NCI-H446 (cell line): ENCODE measurements around the gene PHF21A.
"Not testable (repeated sequence)": the region's sequence is repeated elsewhere in the genome, so short reads cannot be mapped to it uniquely, and the experiment has no call there.

Experiments
- DNase-seq, 2 experiments: peaks; one replicate each; lab custom pipeline; 2025; lab: John Stamatoyannopoulos, UW

Gene PHF21A

DNA sequence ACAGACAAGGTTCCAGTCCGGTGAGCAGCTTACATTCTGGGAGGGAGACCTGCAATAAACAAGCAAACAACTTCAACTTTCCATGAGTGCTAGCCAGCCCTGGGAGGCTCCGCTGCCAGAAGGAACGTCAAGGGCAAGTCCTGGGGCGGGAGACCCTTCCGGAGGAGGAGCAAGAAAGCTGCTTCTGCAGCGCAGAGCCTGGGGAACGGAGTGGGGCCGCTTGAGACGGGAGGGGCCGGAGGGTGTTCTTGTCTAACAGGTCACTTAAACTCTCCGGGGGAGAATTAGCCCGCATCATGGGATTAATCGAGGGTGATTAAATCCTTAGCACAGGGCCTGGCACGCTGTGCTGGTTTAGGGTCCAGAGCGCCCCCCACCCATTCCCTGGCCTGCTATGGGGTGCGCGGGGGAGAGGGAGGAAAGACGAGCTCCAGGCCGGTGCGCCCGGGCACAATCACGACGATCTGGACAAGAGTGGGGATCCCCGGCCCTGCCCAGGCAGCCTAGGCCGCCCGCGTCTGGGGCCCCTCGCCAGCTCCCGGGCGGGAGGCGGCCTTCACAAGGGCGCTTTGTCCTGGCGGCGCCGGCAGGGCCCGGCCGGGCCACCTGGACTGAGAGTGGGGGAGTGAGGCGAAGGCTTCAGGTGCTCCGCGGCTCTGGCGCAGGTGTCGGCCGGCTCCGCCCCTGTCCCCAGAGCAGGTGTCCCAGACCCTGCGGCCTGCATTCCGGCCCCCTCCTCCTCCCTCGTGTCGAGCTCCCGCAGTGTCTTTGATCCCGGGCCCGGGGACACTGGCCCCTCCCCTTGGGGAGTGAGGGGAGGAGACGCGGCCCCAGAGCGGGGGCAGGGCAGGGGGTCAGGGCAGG, 199.5 kb downstream of the PHF21A start:
- no peak for DNase-seq

- DNase-seq, result no peak
These were observed 200.4 kb downstream of the PHF21A start for GRCh38 chr11:45920531-45921477.

- DNase-seq, result no peak
These were observed 201.3 kb downstream of the PHF21A start for GRCh38 chr11:45919806-45920530.

DNA sequence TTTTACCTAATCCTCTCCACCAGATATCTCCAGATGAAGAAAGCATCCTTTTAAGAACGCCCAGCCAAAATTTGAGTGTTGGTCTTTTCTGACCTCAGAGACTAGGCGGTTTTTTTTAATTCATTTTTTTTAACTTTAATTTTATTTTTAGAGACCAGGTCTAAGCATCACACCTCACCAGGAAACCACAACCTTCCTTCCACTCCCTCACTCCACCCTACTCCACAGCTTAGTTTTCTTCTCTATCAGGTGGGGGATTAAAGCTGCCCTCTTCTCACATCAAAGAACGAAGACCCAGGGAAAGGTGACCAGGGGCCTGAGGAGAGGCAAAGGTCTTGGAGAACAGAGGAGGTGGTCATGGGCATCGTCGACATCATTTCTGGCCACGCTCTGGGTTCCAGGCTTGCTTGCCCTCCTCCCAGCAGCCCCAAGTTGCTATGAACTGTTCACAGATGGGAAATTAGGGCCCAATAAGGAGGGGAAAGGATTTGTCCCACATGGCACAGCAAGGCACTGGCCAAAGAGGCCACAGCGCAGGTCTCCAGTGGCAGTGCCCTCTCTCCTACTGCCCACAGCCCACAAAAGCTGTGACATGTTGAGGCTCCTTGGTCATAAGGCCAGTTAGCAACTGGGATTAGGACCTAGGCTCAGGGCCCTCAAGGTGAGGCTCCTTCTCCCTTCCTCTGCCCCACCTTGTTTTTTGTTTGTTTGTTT, 202.1 kb downstream of the PHF21A start:
- no peak for DNase-seq

DNA sequence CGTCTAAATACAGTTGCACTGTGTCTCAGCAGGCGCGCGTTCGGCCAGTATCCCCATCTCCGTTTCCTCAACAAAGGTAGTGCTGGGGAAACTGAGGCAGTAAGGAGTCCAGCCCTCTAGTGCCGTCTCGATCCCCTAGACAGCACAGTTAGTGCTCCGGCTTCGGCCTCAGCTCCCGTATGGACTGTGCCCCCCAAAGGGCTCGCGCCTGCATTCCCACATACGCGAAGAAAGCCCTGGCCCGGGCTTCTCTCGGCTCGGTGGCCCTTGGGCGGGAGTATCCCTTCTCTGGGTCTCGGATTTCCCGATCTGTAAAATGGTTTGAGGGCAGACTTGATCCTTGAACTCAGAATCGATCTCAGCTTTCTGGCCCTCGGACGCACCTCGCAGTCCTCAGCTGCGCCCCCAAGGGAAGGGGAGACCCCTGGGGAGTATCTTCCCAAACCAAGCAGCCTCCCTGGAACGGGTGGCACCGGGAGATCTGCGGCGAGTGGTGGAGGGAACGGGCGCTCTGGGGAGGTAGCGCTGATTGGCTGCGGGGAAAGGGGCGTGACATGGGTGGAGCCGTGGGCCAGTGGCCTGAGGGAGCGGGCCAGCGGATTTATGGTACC, 202.8 kb downstream of the PHF21A start:
- peak; percentile 54 to 74 for DNase-seq

DNA sequence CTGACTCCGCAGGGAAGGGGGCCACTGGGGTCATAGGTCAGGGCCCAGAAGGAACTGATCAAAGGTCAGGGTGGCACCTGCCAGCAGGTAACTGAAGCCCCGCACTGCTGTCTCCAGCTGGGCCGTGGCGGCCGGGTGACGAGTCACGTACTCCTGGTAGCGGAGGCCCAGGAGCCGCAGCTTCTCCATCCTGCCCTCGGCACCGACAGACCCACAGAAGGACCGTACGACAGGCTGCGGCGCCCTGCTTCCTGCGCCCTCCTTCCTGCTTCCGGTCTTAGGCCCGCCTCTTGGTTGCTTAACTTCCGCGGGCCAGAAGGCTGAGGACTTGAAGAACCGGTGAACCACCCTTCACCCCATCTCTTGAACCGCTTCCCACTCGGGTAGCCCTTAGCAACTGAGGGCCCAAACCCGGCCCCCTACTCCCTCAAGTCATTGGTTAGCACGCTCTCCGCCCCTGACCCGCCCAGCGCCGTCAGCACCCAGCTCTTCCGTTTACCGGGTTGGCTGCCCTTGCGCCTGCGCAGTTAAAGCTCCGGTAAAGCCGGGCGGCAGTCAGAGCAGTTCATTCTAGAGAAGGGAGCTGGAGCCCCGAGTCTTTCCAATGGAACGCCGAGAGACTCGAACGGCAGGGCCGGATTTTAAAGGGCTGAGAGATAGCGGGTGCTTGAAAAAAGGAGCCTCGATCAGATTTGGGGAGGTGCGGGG, 203.5 kb downstream of the PHF21A start, which contains the start of gene PEX16:
Gene PEX16, minus strand, starts transcription at position 255 of the 708 bp plus-strand sequence. Its CDS starts 66 bp downstream, at position 189.
- DNase-seq, result peak; percentile 97 to 99

DNA sequence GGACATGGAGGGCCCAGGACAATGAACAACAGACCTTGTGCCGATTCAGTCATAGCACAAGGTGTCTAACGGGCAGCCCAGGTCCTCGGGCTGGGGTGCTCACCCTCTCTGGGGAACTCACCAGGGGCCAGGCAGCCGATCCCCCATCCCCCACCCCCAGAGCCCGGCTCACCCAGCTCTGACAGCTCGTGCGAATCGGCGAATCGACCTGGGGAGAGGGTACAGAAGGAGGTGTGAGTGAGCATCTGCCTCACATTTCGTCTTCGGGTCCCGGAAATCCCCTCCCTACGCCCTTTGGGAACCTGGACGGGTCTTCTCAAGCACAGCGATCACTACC, 204.0 kb downstream of the PHF21A start:
- DNase-seq, result no peak

DNA sequence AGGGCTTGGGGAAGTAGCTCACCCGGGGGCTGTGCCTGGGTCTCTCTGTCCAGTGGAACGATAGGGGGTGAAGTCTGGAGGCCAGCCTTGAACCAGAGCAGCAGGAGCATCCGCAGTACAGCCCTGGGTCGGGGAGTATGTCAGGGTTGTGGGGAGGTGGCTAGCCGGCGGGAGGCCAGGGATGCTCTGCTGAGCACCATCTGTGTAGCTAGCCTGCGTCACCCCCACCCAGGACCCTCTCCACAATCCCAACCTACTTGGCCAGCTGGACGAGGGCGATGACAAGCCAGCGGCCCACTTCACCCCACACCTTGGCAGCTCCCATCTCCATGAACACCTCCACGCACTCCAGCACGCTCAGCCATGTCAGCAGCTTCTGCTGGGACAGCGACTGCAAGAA, 205.8 kb downstream of the PHF21A start:
- no peak for DNase-seq

DNA sequence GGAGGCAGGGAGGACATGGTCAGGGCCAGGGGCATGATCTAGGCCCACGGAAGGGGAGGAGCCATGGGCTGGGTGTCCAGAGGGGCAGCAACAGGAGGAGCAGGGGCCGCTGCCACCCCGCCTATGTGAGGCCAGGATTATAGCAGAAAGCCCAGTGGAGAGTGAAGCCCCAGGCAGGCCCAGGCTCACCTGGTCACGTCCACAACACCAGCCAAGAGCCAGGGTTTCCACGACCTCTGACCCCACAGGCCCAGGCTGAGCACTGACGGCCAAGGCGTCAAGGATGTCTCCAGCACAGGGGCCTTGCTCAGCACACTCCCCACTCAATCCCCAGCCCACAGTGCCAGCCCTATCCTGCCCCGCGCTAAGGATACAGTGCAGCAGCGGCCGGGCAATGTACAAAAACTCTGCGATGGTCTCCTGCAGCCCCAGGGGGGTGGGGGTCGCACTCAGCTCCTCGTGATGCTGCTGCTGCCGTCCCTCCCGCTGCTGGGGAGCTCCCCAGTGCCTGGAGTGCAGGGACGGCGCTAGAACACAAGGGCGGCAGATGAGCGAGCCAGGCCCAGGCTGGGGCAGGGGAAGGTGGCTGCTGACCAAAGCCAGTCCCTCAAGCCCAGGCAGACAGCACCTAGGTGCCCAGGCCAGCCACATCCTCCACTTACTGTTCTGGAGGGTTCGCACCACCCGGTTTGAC, 207.2 kb downstream of the PHF21A start:
- no peak for DNase-seq

GRCh38 chr11:45913514-45913913, 207.7 kb downstream of the PHF21A start:
- no peak for DNase-seq

- DNase-seq, result no peak
These were observed 210.6 kb downstream of the PHF21A start for GRCh38 chr11:45910623-45911022.

GRCh38 chr11:45909594-45910475, 211.4 kb downstream of the PHF21A start:
- no peak for DNase-seq

- no peak for DNase-seq
These were observed 213.3 kb downstream of the PHF21A start for GRCh38 chr11:45907911-45908370.

GRCh38 chr11:45906965-45907611, 214.2 kb downstream of the PHF21A start, which contains the start of gene FREY1:
Gene FREY1 (minus strand): TSS chr11:45907271. CDS start chr11:45907245, 26 bp downstream.
- DNase-seq, result no peak

- no peak for DNase-seq
These were observed 215.1 kb downstream of the PHF21A start for GRCh38 chr11:45906096-45906682.

DNA sequence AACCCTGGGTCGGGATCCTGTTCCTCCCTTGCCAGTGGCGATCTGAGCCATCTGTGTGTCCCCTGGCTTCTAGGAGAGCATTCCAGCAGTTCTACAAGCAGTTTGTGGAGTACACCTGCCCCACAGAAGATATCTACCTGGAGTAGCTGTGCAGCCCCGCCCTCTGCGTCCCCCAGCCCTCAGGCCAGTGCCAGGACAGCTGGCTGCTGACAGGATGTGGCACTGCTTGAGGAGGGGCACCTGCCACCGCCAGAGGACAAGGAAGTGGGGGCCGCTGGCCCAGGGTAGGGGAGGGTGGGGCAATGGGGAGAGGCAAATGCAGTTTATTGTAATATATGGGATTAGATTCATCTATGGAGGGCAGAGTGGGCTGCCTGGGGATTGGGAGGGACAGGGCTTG, 215.7 kb downstream of the PHF21A start:
- DNase-seq, result not testable (repeated sequence)

DNA sequence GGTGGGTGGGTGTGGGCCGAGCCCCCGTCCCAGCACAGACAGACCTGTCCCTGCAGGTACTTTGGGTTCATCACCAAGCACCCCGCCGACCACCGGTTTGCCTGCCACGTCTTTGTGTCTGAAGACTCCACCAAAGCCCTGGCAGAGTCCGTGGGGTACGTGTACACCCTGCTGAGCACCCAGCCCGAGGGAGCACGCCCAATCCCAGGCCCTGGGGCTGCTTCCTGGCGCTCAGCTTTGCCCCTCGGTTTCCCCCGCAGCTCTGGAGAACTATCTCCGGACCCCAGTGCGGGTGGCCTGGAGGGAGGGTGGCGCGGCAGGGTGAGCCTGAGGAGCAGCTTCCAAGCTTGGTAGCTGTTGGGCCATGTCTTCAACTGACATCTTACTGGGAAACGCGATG, 216.2 kb downstream of the PHF21A start:
- DNase-seq, result no peak
